Heart right ventricle (tissue), 16 donors: ENCODE data around the gene CTRB1. TPM values are rescaled to one million over a fixed set of nuclear protein-coding genes. Genes with fewer than 3 reads are reported as not detected.

Experiments
- ATAC-seq, 8 donors: fragments of 200-7000 bp; cut with Tn5 transposase; one replicate each; pipeline ENCODE4 v1.9.1; 2020; ENCODE audit warnings: mild to moderate bottlenecking in 8 of 8, moderate library complexity in 8 of 8, moderate number of reproducible peaks in 1 of 8
- DNase-seq, 2 donors: peaks; one replicate each; pipeline ENCODE4 v3.0.0-alpha.2; 2020
- H3K27ac ChIP-seq, 10 donors: fragments of 200-600 bp; sonication (generic) in 2 of 10; one replicate each; pipeline versions ENCODE4 v1.5.0 to v1.8.0; 2020 to 2022; ENCODE audit warnings: mild to moderate bottlenecking in 3 of 10
- H3K27me3 ChIP-seq, 7 donors: fragments of 200-600 bp; one replicate each; pipeline ENCODE4 v1.8.0; 2021 to 2022; ENCODE audit warnings: mild to moderate bottlenecking in 2 of 7
- H3K36me3 ChIP-seq, 9 donors: fragments of 200-600 bp; sonication (generic) in 1 of 9; one replicate each; pipeline versions ENCODE4 v1.5.0 to v1.8.0; 2020 to 2022; ENCODE audit warnings: mild to moderate bottlenecking in 2 of 9
- H3K4me1 ChIP-seq, 9 donors: fragments of 200-600 bp; sonication (generic) in 1 of 9; one replicate each; pipeline versions ENCODE4 v1.5.0 to v1.8.0; 2020 to 2022; ENCODE audit warnings: mild to moderate bottlenecking in 4 of 9
- H3K4me3 ChIP-seq, 10 donors: fragments of 200-600 bp; sonication (generic) in 2 of 10; one replicate each; pipeline versions ENCODE4 v1.5.0 to v1.8.0; 2020 to 2022; ENCODE audit warnings: mild to moderate bottlenecking in 7 of 10, moderate library complexity in 2 of 10
- H3K9me3 ChIP-seq, 11 donors: fragments of 200-600 bp in 10 of 11; sonication (generic) in 2 of 11; one replicate each; pipeline versions ENCODE4 v1.5.0 to v1.8.0; 2013 to 2022; ENCODE audit warnings: mild to moderate bottlenecking in 2 of 11, control low read depth in 1 of 11, moderate library complexity in 1 of 11
- CTCF ChIP-seq, 9 donors: fragments of 200-600 bp; sonication (generic) in 2 of 9; IDR thresholded peaks; one replicate each; pipeline versions ENCODE4 v1.5.0 to v1.8.0; 2021 to 2022; ENCODE audit warnings: antibody characterized with exemption in 9 of 9, mild to moderate bottlenecking in 5 of 9, moderate library complexity in 1 of 9
- whole genome bisulfite sequencing, 2 donors: extraction: QIAGEN DNeasy Blood & Tissue Kit; methylation state at CpG; one replicate each; pipeline ENCODE4 v1.1.7; 2013; ENCODE audit warnings: inconsistent platforms in 1 of 2; 5-methylcytosine and 5-hydroxymethylcytosine counted together
- intact Hi-C, 10 donors: fragments of 100-400 bp; cut with DNase I; formaldehyde crosslinking; loops; one replicate each; pipeline versions ENCODE4 v1.11.1 to v1.14.2; 2022
- polyA plus RNA-seq, 2 donors: library from polyadenylated mRNA; stranded (reverse); fragments of 200-250 nt; gene quantifications; one replicate each; pipeline ENCODE4 v1.2.3, GENCODE V29; 2013
- total RNA-seq, 10 donors: library from RNA; stranded (reverse); fragmentation: NEBNext Ultra II Directional in 3 of 10; extraction: Animal tissue kit (Norgen Biotek cat#: 25700) in 3 of 10; gene quantifications; one replicate each; pipeline versions ENCODE4 v1.2.1 to v1.2.4, GENCODE V29; 2021 to 2023
- donor health status: Arrhythmogenic right ventricular cardiomyopathy.
- donor health status: ischemic (EF 13 %, LVEDD 7.1; RV severe dilation, severe dysfunction).
- donor health status: healthy with polysubstance abuse.
- donor health status: DM: no; HTN: yes; CAD: no.
- donor health status: DM: no; HTN: no; CAD: no.
- donor health status: ischemic (EF 25% LVEDD 6.9; RV normal size, moderate dysfunction).
- donor health status: ischemic (EF 25% LVEDD 5.7; RV mildly dilated, moderate dysfunction).
- donor health status: healthy.
- donor health status: DM: yes; HTN: yes; CAD: no.
- donor health status: Ischemic cardiomyopathy.
- donor health status: ischemic (EF 35%, LVEDD 5.7; RV mildly dilated, moderate dysfunction).
- donor health status: nonischemic (EF 11% LVEDD 7.7; RV severe dilation, severe dysfunction).
- donor health status: DM: yes; HTN: yes; CAD: no.
- donor health status: PGD.
- donor health status: ischemic (EF 29% LVEDD 5.4; RV normal size, mild dysfunction).
- donor health status: nonischemic (EF 23%, LVEDD 6.1; RV moderate dilation, normal function).

The CTRB1 gene
- total and polyA plus RNA-seq, 12 donors: 1.0 to 3.8 (median 2.4) TPM; not detected in 4

- 47 to 58% methylated on average over 14 of the region's 14 CpGs for WGBS, 2 donors
- TF ChIP-seq CTCF (IDR thresholded peaks at IDR 0.05): no peak
- Histone ChIP-seq H3K4me1 (peaks cover 37 to 89% (median 73%) of the 10 kb centered on the region in 9 donors), H3K9me3 (no peaks in the 10 kb centered on the region), H3K27ac (peak overlapping the region; percentile 51 to 99 (median 96)), H3K36me3 (peaks cover 0 to 6% (median 0%) of the 10 kb centered on the region in 9 donors), H3K4me3 (peak overlapping the region in 8 of 10 donors; percentile 70 to 100 (median 86)), H3K27me3 (peaks cover 0 to 70% (median 0%) of the 10 kb centered on the region in 7 donors)
- DNase-seq: no peak
- intact Hi-C loops: loop anchor here in 1 of 10 donors (5.0 kb wide), 1 partner anchor 39 kb away; no protein-coding TSS in a partner anchor
- peak in 2 of 8 donors; percentile 0 to 1 for ATAC-seq
These were observed 44.6 kb downstream of the CTRB1 start for GRCh38 chr16:75263291-75263962.

- H3K36me3 ChIP-seq: peaks cover 0 to 6% (median 0%) of the 10 kb centered on the region in 9 donors
- H3K27me3 ChIP-seq: peaks cover 0 to 69% (median 0%) of the 10 kb centered on the region in 7 donors
- H3K4me3 ChIP-seq: peak overlapping the region in 9 of 10 donors; percentile 70 to 100 (median 85)
- H3K4me1 ChIP-seq: peaks cover 32 to 84% (median 67%) of the 10 kb centered on the region in 9 donors
- ATAC-seq: peak in 6 of 8 donors; percentile 22 to 52 (median 36)
- no peak for TF ChIP-seq CTCF (IDR thresholded peaks at IDR 0.05)
- intact Hi-C loops: loop anchor here in 2 of 10 donors (1.0 to 5.0 kb wide), 2 partner anchors 30 to 38 kb away; no protein-coding TSS in a partner anchor
- H3K27ac ChIP-seq: peak overlapping the region; percentile 51 to 99 (median 96)
- H3K9me3 ChIP-seq: no peaks in the 10 kb centered on the region
- peak; percentile 38 to 41 for DNase-seq
- 14 to 28% methylated on average over 8 of the region's 8 CpGs for WGBS, 2 donors
These were observed 45.2 kb downstream of the CTRB1 start for GRCh38 chr16:75263963-75264445.

GRCh38 chr16:75264457-75264998 lies 45.7 kb downstream of the CTRB1 start:
- H3K4me3 ChIP-seq: peak overlapping the region; percentile 70 to 100 (median 86)
- H3K36me3 ChIP-seq: peaks cover 0 to 6% (median 0%) of the 10 kb centered on the region in 9 donors
- H3K9me3 ChIP-seq: no peaks in the 10 kb centered on the region
- peaks cover 32 to 82% (median 63%) of the 10 kb centered on the region in 9 donors for H3K4me1 ChIP-seq
- 7 to 10% methylated on average over 14 of the region's 14 CpGs for WGBS, 2 donors
- ATAC-seq (peak in 6 of 8 donors; percentile 3 to 50 (median 21)), DNase-seq (peak; percentile 23 to 60)
- TF ChIP-seq CTCF (IDR thresholded peaks at IDR 0.05): no peak
- peak overlapping the region; percentile 92 to 99 (median 96) for H3K27ac ChIP-seq
- H3K27me3 ChIP-seq: peaks cover 0 to 69% (median 0%) of the 10 kb centered on the region in 7 donors
- intact Hi-C loops: loop anchor here in 2 of 10 donors (1.0 to 5.0 kb wide), 2 partner anchors 30 to 38 kb away; no protein-coding TSS in a partner anchor
